Kidney capillary endothelial cell (primary cell): ENCODE results near the gene KCNJ3.
"Not testable (repeated sequence)": the region's sequence is repeated elsewhere in the genome, so short reads cannot be mapped to it uniquely, and the experiment has no call there.

Experiments
- DNase-seq: peaks from one replicate; pipeline ENCODE4 v3.0.0-alpha.2; 2018; ENCODE audit warnings: low spot score

The KCNJ3 gene

DNA sequence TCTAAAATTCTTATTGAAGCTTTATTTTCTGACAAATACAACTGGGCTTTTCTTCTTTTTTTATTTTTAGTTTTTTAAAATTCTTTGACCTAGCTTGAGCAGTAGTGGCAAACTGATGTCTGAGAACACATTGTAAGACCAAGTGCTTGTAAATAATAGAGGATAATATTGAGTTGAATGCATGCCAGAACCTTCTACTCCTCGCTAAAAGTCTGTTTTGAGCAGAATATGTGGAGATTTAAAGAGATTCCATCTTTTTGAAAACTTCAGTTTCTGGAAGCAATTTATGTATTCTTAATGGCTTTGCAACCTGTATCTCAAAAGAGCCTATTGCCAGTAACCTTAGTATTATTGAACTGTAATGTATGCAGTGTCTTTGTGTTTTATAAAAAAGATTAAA, 148.3 kb downstream of the KCNJ3 start:
- DNase-seq = no peak

GRCh38 chr2:154849482-154849881, 151.0 kb downstream of the KCNJ3 start:
- no peak for DNase-seq

GRCh38 chr2:154850532-154850931, 152.0 kb downstream of the KCNJ3 start:
- DNase-seq = no peak

DNA sequence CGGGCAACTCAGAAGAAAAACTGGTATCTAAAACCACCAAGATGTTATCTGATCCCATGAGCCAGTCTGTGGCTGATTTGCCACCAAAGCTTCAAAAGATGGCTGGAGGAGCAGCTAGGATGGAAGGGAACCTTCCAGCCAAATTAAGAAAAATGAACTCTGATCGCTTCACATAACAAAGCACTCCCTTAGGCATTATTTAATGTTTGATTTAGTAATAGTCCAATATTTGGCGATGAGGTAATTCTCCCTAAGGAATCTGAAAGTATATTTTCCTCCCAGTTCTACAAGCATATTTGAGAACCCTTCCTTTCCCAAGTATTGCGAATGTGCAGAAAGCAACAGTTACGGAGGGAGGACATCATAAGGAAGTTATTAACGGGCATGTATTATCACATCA, 156.6 kb downstream of the KCNJ3 start:
- no peak for DNase-seq

DNA sequence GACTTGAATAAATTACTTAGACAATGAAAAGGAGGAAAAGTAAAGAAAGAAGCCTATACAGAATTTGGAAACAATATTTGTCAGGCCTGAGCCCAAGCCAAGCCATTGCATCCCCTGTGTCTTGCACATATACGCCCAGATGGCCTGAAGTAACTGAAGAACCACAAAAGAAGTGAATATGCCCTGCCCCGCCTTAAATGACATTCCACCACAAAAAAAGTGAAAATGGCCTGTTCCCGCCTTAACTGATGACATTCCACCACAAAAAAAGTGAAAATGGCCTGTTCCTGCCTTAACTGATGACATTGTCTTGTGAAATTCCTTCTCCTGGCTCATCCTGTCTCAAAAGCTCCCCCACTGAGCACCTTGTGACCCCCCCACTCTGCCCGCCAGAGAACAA, 168.7 kb downstream of the KCNJ3 start:
- not testable (repeated sequence) for DNase-seq

DNA sequence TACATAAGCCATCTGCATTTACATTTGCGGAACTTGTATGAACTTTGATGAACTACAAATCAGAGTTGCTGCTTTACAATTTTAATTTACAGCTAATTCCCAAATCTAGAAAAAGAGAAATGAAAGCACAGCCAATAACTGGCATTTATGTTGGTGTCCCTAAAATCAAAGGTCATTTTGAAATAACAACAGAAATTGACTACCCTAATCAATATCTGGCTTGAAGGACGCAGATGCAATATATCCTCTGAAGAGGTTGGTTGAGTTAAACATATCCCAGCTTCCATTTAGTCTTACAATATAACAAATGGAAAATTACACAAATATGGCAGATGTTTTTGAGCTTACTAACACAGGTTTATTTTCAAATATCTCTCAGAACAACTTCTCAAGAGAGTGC, 177.5 kb downstream of the KCNJ3 start:
- DNase-seq = no peak

DNA sequence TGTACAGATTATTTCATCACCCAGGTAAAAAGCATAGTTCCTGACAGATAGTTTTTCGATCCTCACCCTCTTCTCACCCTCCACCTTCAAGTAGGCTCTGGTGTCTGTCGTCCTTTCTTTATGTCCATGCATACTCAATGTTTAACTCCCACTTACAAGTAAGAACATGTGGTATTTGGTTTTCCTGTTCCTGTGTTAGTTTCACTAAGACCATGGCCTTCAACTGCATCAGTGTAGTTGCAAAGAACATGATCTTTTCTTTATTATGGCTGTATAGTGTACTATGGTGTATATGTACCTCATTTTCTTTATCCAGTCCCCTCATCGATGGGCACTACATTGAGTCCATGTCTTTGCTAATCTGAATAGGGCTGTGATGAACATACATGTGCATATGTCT, 184.2 kb downstream of the KCNJ3 start:
- no peak for DNase-seq

- no peak for DNase-seq
These were observed 187.8 kb downstream of the KCNJ3 start for GRCh38 chr2:154886316-154886715.

- no peak for DNase-seq
These were observed 199.8 kb downstream of the KCNJ3 start for GRCh38 chr2:154898269-154898668.

DNA sequence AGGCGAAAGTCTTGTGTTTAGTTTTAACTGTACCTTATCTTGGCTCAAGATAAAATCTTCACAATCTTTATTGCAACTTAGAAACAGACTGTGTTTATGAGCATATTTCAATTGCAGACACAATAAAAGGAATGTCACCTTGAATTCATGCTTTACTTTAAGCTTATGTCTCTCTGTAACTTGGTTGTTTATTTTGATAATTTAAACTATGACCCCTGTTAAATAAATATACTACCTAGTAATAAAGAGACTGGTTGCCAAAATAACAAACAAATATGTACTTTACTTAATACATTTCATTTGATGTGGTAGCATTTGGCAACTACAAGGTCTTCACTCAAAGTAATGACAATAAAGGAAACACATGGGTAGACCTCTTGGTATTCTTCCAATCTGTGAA, 202.6 kb downstream of the KCNJ3 start:
- no peak for DNase-seq
